ENCODE results near the gene ZBTB7B.
A peak's percentile ranks its signal among the peaks of the same experiment; 100 is the strongest.

Gene ZBTB7B

DNA sequence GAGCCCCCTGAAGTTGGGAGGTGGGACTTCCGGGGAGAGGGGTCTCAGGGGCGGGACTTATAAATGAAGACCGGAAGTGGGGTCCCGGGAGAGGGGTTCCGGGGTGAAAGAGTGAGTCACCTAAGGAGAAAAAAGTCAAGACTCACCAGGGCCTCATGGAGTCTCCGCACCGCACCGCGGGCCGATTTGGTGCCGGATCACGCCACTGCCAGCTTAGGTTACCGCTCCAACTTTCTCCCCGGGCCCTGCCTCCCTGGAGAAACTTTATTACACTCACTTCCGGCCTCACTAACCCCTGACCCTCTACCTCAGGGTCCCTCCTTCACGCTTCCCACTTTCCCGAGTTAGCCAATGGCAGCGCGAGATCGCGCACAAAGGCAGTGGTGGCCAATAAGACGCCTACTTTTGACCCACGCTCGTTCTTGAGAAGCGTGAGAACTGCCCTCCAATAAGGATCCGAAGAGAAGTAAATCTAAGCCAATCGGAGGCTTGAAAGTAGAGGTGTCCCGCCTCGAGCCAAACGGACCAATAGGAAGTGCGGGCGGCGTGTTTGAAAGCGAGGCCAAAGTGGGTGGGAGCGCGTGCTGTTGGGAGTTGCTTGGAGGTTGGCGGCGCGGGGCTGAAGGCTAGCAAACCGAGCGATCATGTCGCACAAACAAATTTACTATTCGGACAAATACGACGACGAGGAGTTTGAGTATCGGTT, 28.3 kb upstream of the ZBTB7B start, which contains the start of gene CKS1B (continued):
- TF ChIP-seq, protein P1, sequence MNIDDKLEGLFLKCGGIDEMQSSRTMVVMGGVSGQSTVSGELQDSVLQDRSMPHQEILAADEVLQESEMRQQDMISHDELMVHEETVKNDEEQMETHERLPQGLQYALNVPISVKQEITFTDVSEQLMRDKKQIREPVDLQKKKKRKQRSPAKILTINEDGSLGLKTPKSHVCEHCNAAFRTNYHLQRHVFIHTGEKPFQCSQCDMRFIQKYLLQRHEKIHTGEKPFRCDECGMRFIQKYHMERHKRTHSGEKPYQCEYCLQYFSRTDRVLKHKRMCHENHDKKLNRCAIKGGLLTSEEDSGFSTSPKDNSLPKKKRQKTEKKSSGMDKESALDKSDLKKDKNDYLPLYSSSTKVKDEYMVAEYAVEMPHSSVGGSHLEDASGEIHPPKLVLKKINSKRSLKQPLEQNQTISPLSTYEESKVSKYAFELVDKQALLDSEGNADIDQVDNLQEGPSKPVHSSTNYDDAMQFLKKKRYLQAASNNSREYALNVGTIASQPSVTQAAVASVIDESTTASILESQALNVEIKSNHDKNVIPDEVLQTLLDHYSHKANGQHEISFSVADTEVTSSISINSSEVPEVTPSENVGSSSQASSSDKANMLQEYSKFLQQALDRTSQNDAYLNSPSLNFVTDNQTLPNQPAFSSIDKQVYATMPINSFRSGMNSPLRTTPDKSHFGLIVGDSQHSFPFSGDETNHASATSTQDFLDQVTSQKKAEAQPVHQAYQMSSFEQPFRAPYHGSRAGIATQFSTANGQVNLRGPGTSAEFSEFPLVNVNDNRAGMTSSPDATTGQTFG (tag by site-specific recombination; IDR thresholded peaks at IDR 0.05; ENCODE audit: borderline replicate concordance): no peak
- TF ChIP-seq ZNF10 (tag by site-specific recombination; IDR thresholded peaks at IDR 0.05) (no peak), GLI2 (tag by site-specific recombination; IDR thresholded peaks at IDR 0.05; ENCODE audit: borderline replicate concordance, low read depth) (no peak), ZNF48 (tag by site-specific recombination; IDR thresholded peaks at IDR 0.05) (no peak), ZNF544 (tag by site-specific recombination; IDR thresholded peaks at IDR 0.05) (no peak), ZNF473 (tag by site-specific recombination; IDR thresholded peaks at IDR 0.05) (no peak), ZNF140 (tag by site-specific recombination; IDR thresholded peaks at IDR 0.05) (no peak), SP7 (tag by site-specific recombination; IDR thresholded peaks at IDR 0.05) (peak; percentile 40; the same call in 1 of the 2 replicates), PATZ1 (tag by site-specific recombination; IDR thresholded peaks at IDR 0.05) (no peak; the same call in 1 of the 2 replicates), ZNF280D (tag by site-specific recombination; IDR thresholded peaks at IDR 0.05) (no peak), ZNF121 (tag by site-specific recombination; IDR thresholded peaks at IDR 0.05) (no peak), ZNF513 (tag by site-specific recombination; IDR thresholded peaks at IDR 0.05) (no peak), PRDM1 (tag by site-specific recombination; IDR thresholded peaks at IDR 0.05) (peak; percentile 97), ZNF302 (tag by site-specific recombination; IDR thresholded peaks at IDR 0.05; ENCODE audit: low read depth) (no peak), ZNF354C (tag by site-specific recombination; IDR thresholded peaks at IDR 0.05; ENCODE audit: borderline replicate concordance, low read depth) (no peak), OVOL3 (tag by site-specific recombination; IDR thresholded peaks at IDR 0.05) (no peak), KLF9 (tag by site-specific recombination; IDR thresholded peaks at IDR 0.05; ENCODE audit: low read depth) (no peak), SCRT2 (tag by site-specific recombination; IDR thresholded peaks at IDR 0.05) (no peak), ZNF555 (tag by site-specific recombination; conservative IDR thresholded peaks at IDR 0.05) (no peak), ZFP41 (tag by site-specific recombination; IDR thresholded peaks at IDR 0.05; ENCODE audit: borderline replicate concordance) (no peak)
- TF ChIP-seq, protein P2, sequence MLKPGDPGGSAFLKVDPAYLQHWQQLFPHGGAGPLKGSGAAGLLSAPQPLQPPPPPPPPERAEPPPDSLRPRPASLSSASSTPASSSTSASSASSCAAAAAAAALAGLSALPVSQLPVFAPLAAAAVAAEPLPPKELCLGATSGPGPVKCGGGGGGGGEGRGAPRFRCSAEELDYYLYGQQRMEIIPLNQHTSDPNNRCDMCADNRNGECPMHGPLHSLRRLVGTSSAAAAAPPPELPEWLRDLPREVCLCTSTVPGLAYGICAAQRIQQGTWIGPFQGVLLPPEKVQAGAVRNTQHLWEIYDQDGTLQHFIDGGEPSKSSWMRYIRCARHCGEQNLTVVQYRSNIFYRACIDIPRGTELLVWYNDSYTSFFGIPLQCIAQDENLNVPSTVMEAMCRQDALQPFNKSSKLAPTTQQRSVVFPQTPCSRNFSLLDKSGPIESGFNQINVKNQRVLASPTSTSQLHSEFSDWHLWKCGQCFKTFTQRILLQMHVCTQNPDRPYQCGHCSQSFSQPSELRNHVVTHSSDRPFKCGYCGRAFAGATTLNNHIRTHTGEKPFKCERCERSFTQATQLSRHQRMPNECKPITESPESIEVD (tag by site-specific recombination; IDR thresholded peaks at IDR 0.05): no peak
- TF ChIP-seq, protein P3, sequence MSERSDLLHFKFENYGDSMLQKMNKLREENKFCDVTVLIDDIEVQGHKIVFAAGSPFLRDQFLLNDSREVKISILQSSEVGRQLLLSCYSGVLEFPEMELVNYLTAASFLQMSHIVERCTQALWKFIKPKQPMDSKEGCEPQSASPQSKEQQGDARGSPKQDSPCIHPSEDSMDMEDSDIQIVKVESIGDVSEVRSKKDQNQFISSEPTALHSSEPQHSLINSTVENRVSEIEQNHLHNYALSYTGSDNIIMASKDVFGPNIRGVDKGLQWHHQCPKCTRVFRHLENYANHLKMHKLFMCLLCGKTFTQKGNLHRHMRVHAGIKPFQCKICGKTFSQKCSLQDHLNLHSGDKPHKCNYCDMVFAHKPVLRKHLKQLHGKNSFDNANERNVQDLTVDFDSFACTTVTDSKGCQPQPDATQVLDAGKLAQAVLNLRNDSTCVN (tag by site-specific recombination; optimal IDR thresholded peaks at IDR 0.05): peak; percentile 79
- TF ChIP-seq, protein P4, sequence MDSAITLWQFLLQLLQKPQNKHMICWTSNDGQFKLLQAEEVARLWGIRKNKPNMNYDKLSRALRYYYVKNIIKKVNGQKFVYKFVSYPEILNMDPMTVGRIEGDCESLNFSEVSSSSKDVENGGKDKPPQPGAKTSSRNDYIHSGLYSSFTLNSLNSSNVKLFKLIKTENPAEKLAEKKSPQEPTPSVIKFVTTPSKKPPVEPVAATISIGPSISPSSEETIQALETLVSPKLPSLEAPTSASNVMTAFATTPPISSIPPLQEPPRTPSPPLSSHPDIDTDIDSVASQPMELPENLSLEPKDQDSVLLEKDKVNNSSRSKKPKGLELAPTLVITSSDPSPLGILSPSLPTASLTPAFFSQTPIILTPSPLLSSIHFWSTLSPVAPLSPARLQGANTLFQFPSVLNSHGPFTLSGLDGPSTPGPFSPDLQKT (IDR thresholded peaks at IDR 0.05; ENCODE audit: borderline replicate concordance, low read depth, low read length): peak; percentile 84
- TF ChIP-seq, protein P5, sequence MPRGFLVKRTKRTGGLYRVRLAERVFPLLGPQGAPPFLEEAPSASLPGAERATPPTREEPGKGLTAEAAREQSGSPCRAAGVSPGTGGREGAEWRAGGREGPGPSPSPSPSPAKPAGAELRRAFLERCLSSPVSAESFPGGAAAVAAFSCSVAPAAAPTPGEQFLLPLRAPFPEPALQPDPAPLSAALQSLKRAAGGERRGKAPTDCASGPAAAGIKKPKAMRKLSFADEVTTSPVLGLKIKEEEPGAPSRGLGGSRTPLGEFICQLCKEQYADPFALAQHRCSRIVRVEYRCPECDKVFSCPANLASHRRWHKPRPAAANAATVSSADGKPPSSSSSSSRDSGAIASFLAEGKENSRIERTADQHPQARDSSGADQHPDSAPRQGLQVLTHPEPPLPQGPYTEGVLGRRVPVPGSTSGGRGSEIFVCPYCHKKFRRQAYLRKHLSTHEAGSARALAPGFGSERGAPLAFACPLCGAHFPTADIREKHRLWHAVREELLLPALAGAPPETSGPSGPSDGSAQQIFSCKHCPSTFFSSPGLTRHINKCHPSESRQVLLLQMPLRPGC (tag by site-specific recombination; IDR thresholded peaks at IDR 0.05): 0 out of 2 replicates have a peak, but pooled peaks have one; percentile 60

Data from HEK293 (cell line).